Esophagus muscularis mucosa (tissue), 3 donors: Measurements from ENCODE around the gene LILRA5.

Source experiments
- EP300 ChIP-seq: sonication (generic); formaldehyde crosslinking; IDR thresholded peaks from one replicate; pipeline ENCODE4 v1.6.1; 2017; ENCODE audit warnings: antibody characterized with exemption
- TF ChIP-seq, protein P1 (sequence below), 3 experiments: fragments of 200-600 bp in 2 of 3; fragments of 450-650 bp in 1 of 3; sonication (generic) in 2 of 3; IDR thresholded peaks; one replicate each; pipeline ENCODE4 v1.5.1; 2017 to 2019; ENCODE audit warnings: antibody characterized with exemption in 3 of 3, mild to moderate bottlenecking in 2 of 3, moderate library complexity in 1 of 3

DNA sequence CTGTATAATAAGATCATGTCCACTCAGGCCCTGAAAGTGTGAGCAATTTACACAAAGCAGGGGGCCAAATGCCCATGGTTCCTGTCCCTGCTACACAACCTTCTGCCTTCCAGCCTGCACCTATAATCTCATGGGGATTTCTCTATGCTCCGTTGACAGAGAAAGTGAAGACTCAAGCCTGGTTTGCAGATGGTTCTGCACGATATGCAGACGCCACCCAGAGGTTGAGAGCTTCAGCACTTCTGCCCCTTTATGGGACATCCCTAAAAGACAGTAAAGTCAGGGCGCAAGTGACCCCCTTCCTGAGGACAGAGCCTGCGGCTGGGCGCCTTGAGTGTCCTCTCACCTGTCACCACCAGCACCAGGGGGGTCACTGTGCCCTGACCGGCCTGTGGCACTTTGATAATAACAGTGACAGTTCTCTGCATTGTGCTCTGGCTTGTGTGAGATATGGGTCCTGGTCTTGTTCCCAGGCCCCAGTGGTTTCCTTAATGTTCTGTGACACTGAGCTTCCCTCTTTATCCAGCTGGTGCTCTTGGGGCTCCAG, 15.1 kb downstream of the LILRA5 start:
- TF ChIP-seq, protein P1, sequence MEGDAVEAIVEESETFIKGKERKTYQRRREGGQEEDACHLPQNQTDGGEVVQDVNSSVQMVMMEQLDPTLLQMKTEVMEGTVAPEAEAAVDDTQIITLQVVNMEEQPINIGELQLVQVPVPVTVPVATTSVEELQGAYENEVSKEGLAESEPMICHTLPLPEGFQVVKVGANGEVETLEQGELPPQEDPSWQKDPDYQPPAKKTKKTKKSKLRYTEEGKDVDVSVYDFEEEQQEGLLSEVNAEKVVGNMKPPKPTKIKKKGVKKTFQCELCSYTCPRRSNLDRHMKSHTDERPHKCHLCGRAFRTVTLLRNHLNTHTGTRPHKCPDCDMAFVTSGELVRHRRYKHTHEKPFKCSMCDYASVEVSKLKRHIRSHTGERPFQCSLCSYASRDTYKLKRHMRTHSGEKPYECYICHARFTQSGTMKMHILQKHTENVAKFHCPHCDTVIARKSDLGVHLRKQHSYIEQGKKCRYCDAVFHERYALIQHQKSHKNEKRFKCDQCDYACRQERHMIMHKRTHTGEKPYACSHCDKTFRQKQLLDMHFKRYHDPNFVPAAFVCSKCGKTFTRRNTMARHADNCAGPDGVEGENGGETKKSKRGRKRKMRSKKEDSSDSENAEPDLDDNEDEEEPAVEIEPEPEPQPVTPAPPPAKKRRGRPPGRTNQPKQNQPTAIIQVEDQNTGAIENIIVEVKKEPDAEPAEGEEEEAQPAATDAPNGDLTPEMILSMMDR (IDR thresholded peaks at IDR 0.05), result no peak
- TF ChIP-seq EP300, result no peak
